ENCODE results near the gene LILRB4.
A peak's percentile ranks its signal among the peaks of the same experiment; 100 is the strongest.

Gene LILRB4

GRCh38 chr19:54653181-54653809 is 9.5 kb upstream of the LILRB4 start:
- no peak for DNase-seq
- Histone ChIP-seq H3K27ac (no peak overlapping the region), H3K4me3 (ENCODE audit: low read depth, low read length) (no peak overlapping the region), H3K36me3 (replicated peaks) (no peaks in the 10 kb centered on the region), H3K27me3 (replicated peaks) (no peaks in the 10 kb centered on the region)
- in situ Hi-C loops (cut with HindIII; ENCODE audit: low pct_ligation_motif_present, low sequenced_read_pairs), result no loop called here
- peak; percentile 37 for TF ChIP-seq CTCF (IDR thresholded peaks at IDR 0.05; ENCODE audit: low read depth, low read length, missing control alignments)

GRCh38 chr19:54654447-54655321 is 8.1 kb upstream of the LILRB4 start:
- Histone ChIP-seq H3K27ac (no peak overlapping the region), H3K36me3 (replicated peaks) (no peaks in the 10 kb centered on the region), H3K27me3 (replicated peaks) (no peaks in the 10 kb centered on the region), H3K4me3 (ENCODE audit: low read depth, low read length) (no peak overlapping the region)
- TF ChIP-seq CTCF (IDR thresholded peaks at IDR 0.05; ENCODE audit: low read depth, low read length, missing control alignments), result no peak
- in situ Hi-C loops (cut with HindIII; ENCODE audit: low pct_ligation_motif_present, low sequenced_read_pairs), result no loop called here
- DNase-seq, result no peak

- in situ Hi-C loops (cut with HindIII; ENCODE audit: low pct_ligation_motif_present, low sequenced_read_pairs), result no loop called here
- no peaks in the 10 kb centered on the region for H3K27me3 ChIP-seq (replicated peaks)
- H3K4me3 ChIP-seq (ENCODE audit: low read depth, low read length), result no peak overlapping the region
- H3K27ac ChIP-seq, result no peak overlapping the region
- no peaks in the 10 kb centered on the region for H3K36me3 ChIP-seq (replicated peaks)
- DNase-seq, result no peak
- TF ChIP-seq CTCF (IDR thresholded peaks at IDR 0.05; ENCODE audit: low read depth, low read length, missing control alignments), result no peak
Measured at GRCh38 chr19:54659300-54659699, 3.5 kb upstream of the LILRB4 start.

GRCh38 chr19:54660306-54660705 is 2.5 kb upstream of the LILRB4 start:
- Histone ChIP-seq H3K36me3 (replicated peaks) (no peaks in the 10 kb centered on the region), H3K27ac (no peak overlapping the region), H3K27me3 (replicated peaks) (no peaks in the 10 kb centered on the region), H3K4me3 (ENCODE audit: low read depth, low read length) (no peak overlapping the region)
- DNase-seq, result no peak
- in situ Hi-C loops (cut with HindIII; ENCODE audit: low pct_ligation_motif_present, low sequenced_read_pairs), result no loop called here
- TF ChIP-seq CTCF (IDR thresholded peaks at IDR 0.05; ENCODE audit: low read depth, low read length, missing control alignments), result no peak

GRCh38 chr19:54660964-54661363 is 1.8 kb upstream of the LILRB4 start:
- Histone ChIP-seq H3K27ac (no peak overlapping the region), H3K27me3 (replicated peaks) (no peaks in the 10 kb centered on the region), H3K36me3 (replicated peaks) (no peaks in the 10 kb centered on the region), H3K4me3 (ENCODE audit: low read depth, low read length) (no peak overlapping the region)
- no peak for DNase-seq
- no peak for TF ChIP-seq CTCF (IDR thresholded peaks at IDR 0.05; ENCODE audit: low read depth, low read length, missing control alignments)
- in situ Hi-C loops (cut with HindIII; ENCODE audit: low pct_ligation_motif_present, low sequenced_read_pairs), result no loop called here

Data from brain microvascular endothelial cell (primary cell).